GM12878 (cell line): Measurements from ENCODE around the gene CLSTN2. TPM values are rescaled to one million over a fixed set of nuclear protein-coding genes. Genes with fewer than 3 reads are reported as not detected.

Experiments used
- CHD2 ChIP-seq: IDR thresholded peaks from 2 replicates; pipeline ENCODE4 v1.6.1; 2011; ENCODE audit warnings: low read depth, low read length, improper control_type of control experiment, borderline replicate concordance
- E4F1 ChIP-seq: fragments of 450-650 bp; IDR thresholded peaks from 2 replicates; pipeline ENCODE4 v1.6.1; 2018; ENCODE audit warnings: borderline replicate concordance, mild to moderate bottlenecking; ENCODE audit not compliant: partially characterized antibody
- NFIC ChIP-seq: IDR thresholded peaks from 2 replicates; pipeline ENCODE4 v1.6.1; 2012; ENCODE audit warnings: low read depth, mild to moderate bottlenecking, inconsistent platforms, low read length, moderate library complexity
- NKRF ChIP-seq: fragments of 450-650 bp; conservative IDR thresholded peaks from 2 replicates; pipeline ENCODE4 v1.6.1; 2017; ENCODE audit warnings: mild to moderate bottlenecking, moderate library complexity
- polyA plus RNA-seq, 11 experiments: library from polyadenylated mRNA; depleted of rRNA in 4 of 11; unstranded in 6 of 11; stranded (reverse) in 5 of 11; fragments of >200 nt; fragmentation: Nextera tagmentation in 4 of 11; fragmentation: Illumina TruSeq in 1 of 11; extraction: Ambion mirVana in 4 of 11; extraction: Trizol in 1 of 11; gene quantifications; 1 replicate in 1 of 11; 2 replicates in 10 of 11; pipeline versions ENCODE4 v1.2.1 to v1.2.3, GENCODE V29; 2011 to 2016; ENCODE audit warnings: inconsistent platforms in 2 of 11, missing spikeins in 2 of 11, low read depth in 1 of 11
- total RNA-seq, 4 experiments: library from RNA; depleted of rRNA in 3 of 4; stranded (reverse); fragments of >200 nt in 3 of 4; fragmentation: Illumina TruSeq in 1 of 4; extraction: Trizol in 1 of 4; gene quantifications; 2 replicates each; pipeline versions ENCODE4 v1.2.1 to v1.2.3, GENCODE V29; 2013 to 2021
- TF ChIP-seq, protein P1 (sequence below): IDR thresholded peaks from 2 replicates; pipeline ENCODE4 v1.6.1; 2012; ENCODE audit warnings: mild to moderate bottlenecking, low read depth, low read length

CLSTN2 gene
- total and polyA plus RNA-seq, 10 of the 15 experiments (the other 5 are each of a cell fraction or from before 2014, with no cell fraction given), result under 0.01 to 0.10 (median under 0.01) TPM; not detected in 5

- TF ChIP-seq E4F1, result no peak
- no peak for TF ChIP-seq NKRF
- no peak for TF ChIP-seq CHD2
- no peak for TF ChIP-seq NFIC
- TF ChIP-seq, protein P1, sequence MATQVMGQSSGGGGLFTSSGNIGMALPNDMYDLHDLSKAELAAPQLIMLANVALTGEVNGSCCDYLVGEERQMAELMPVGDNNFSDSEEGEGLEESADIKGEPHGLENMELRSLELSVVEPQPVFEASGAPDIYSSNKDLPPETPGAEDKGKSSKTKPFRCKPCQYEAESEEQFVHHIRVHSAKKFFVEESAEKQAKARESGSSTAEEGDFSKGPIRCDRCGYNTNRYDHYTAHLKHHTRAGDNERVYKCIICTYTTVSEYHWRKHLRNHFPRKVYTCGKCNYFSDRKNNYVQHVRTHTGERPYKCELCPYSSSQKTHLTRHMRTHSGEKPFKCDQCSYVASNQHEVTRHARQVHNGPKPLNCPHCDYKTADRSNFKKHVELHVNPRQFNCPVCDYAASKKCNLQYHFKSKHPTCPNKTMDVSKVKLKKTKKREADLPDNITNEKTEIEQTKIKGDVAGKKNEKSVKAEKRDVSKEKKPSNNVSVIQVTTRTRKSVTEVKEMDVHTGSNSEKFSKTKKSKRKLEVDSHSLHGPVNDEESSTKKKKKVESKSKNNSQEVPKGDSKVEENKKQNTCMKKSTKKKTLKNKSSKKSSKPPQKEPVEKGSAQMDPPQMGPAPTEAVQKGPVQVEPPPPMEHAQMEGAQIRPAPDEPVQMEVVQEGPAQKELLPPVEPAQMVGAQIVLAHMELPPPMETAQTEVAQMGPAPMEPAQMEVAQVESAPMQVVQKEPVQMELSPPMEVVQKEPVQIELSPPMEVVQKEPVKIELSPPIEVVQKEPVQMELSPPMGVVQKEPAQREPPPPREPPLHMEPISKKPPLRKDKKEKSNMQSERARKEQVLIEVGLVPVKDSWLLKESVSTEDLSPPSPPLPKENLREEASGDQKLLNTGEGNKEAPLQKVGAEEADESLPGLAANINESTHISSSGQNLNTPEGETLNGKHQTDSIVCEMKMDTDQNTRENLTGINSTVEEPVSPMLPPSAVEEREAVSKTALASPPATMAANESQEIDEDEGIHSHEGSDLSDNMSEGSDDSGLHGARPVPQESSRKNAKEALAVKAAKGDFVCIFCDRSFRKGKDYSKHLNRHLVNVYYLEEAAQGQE, result no peak
Observed at GRCh38 chr3:140014831-140015495, 80.0 kb downstream of the CLSTN2 start (continued).
